G401 (cell line): ENCODE data around the gene SYK. TPM values are rescaled to one million over a fixed set of nuclear protein-coding genes. Genes with fewer than 3 reads are reported as not detected.
"Not testable (repeated sequence)": the region's sequence is repeated elsewhere in the genome, so short reads cannot be mapped to it uniquely, and the experiment has no call there.

Experiments used
- DNase-seq: peaks from one replicate; pipeline ENCODE4 v3.0.0-alpha.2; 2015; ENCODE audit warnings: low spot score
- in situ Hi-C: cut with HindIII; loops from 2 replicates; pipeline ENCODE4 v1.10.0; 2016; ENCODE audit warnings: low sequenced_read_pairs, mixed read lengths
- total RNA-seq: library from RNA; depleted of rRNA; stranded (reverse); fragments of >200 nt; shearing (Covaris generic); gene quantifications from 2 replicates; pipeline ENCODE4 v1.2.3, GENCODE V29; 2014

The SYK gene
- total RNA-seq, 1 experiment from 2014 or later = not detected

DNA sequence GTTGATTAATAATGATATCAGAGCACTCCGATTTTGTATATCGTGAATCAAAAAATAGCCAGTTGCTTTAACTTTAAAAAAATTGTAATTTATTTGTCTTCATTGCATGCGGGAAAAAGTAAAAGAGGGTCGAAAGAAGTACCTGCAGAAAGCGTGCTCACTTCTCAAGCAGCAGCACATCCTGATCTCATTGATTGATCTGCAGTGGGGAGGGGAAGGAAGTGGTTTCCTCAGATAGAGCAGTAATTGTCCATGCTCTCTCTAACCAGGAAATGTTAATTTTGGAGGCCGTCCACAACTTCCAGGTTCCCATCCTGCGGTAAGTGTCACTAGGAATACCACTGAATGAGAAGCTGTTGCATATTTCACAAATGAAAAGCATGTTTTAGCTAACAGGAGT, 63.2 kb downstream of the SYK start:
- in situ Hi-C loops = no loop called here
- no peak for DNase-seq

DNA sequence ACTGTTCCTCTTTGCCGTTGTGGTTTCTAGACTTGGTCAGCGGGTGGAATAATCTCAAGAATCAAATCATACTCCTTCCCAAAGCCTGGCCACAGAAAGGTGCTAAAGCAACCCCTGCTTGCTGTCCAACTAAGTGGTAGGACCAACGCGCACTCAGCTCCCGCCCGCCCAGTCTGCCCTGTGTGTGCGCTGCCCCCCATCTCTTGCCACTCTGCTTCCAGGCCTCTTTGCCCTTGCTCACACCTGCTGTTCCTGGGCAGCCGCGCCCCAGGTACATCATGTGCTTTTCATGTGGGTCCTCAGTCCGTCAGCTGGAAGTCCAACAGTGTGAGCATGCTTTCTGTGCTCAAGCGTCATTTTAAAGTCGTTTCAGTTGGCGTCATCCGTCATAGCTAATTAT, 65.5 kb downstream of the SYK start:
- in situ Hi-C loops = no loop called here
- no peak for DNase-seq

DNA sequence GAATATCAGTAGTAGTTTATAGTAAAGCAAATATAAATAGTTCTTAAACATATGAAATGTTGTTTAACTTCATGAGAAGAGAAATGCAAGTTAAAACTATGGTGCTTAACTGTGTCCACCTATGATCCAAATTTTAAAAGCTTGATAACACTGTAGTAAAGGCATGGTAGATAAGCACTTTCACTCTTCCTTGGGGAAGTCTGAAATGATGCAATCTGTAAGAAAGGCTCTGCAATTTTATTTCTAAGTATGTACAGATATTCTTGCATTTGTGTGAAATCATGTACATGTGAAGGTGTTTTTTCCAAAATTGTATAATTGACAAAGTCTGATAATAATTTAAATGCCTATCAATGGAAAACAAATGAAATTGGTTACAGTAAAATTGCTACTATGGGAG, 66.9 kb downstream of the SYK start:
- in situ Hi-C loops = no loop called here

DNA sequence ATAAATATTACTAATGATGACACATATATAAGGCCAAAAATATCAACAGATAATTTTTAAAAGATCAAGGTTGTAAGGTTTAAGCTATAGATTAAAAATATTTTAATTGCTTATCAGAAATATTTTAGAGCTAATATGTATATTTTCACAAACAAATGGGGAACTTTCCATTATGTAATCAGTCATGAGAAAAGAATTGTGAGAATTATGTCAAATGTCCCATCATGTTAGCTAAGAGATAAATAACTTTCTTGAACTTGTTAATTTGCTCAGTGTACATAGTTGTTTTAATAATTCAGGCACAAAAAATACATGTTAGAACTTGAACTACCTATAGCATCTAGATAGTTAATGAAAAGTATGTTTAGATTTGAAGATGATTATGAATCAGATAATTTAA, 67.7 kb downstream of the SYK start:
- in situ Hi-C loops = no loop called here
- no peak for DNase-seq

More for the DNA sequence above, 66.9 kb downstream of the SYK start:
- DNase-seq = no peak

DNA sequence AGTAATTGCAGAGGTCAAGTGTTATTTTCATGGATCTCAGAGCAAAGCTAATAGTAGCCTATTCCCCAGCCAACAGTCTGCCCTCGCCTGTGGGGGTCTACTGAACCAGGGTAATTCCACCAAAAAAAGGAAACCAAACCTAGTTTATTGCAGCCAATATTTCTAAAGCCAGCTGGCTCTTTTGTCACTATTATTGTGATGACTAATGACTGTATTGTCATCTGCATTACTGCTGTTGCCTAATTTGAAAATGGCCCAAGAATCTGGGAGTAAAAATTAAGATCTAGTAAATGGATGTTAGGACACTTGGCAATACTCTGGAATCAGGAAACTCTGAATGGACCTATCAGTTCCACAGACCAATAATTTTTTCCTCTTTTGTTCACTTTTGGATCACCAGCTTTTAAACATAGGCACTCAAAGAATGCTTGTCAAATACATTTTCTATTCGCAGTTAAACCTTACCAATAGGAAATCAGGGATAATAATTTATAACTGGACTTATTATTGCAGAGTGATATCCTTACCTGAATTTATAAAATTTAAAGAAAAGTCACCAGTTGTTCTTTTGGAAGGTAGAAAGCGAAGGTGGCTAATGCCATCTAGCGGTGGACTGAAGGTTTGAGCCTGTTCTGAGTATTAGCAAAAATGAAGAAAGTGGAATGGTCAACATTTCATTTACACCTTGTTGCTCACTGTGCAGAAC, 69.2 kb downstream of the SYK start:
- in situ Hi-C loops = no loop called here
- DNase-seq = peak; percentile 71

DNA sequence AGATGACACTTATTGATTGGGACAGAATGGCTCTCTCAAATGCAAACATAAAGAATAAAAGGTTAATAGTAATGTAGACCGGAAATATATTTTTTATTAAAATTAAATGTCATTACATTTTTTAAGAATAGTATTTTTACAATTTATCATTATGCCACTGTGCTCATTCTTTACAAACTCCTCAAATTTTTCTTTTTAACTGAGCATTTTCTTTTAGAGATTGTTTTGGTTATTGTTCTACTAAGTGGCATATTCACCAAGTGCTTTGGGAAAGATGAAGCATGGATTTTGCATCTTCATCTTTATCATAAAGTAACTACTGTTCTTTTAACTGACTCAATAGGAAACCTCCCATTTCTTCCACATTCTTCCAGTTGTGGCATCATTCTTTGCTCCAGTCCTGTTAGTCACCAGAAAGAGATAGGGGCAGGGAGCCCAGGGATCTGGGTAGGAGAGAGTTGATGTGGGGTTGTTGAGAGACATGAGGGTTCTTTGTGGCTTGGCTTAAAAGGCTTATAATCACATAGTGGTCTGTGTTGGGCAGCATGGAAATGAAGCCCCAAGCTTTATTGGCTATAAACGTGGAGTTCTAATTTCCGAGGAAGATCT, 69.8 kb downstream of the SYK start:
- in situ Hi-C loops = no loop called here
- peak; percentile 24 for DNase-seq

DNA sequence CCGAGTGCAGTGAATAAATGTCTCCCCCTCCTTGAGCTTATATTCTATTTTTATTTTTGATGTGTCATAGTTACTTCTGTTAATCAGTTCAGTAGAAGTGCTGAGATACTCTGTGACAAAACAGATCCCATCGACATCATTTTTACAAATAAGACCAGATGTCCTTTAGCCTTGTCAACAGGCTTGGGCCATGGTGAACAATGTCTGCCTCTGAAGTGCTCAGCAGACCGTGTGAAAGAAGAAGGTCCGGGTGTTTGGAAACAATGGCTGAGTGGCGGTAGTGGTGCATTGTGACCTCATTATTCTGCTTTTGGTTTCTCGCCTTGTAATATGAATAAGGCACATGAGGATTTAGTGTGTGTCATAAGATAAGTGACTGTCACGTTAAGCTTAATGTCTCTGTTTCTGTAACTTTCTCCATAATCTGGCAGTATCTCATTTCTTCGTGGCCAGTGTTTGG, 71.2 kb downstream of the SYK start:
- no peak for DNase-seq
- in situ Hi-C loops = no loop called here

DNA sequence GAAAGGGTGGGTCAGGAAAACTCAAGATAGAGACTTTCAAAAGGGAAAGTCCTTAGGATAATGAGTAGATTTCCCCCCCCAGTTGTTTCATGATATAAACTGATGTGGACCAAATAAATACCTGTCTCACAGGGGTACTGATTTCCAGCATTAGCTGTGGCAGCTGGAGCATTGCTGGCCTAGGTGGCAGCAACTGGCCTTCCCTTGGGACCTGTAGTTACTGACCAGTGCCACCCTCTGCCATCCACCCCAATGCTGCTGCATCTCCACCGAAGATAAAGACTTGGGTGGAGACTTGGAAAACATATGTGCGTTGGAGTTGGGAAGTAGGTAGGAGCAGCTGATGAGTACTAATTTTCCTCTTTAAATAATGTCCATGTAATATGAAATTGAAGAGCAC, 71.8 kb downstream of the SYK start:
- no peak for DNase-seq
- in situ Hi-C loops = no loop called here

DNA sequence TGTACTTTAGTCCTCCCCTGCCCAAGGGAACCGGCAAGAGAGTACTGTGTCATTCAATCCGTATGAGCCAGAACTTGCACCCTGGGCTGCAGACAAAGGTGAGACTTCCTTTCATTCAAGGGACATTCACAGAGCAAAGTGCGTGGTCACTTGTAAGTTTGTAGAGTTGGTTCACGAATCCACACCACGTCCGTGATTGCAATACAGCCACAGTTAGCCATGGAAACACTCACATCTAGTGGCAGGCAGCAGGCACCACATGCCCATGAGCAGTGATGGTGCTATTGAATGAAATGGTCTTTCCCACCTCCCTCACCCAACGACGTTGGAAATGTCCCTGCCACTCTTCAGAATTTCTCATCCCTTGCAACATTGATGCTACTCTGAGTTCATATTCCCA, 72.6 kb downstream of the SYK start:
- no peak for DNase-seq
- in situ Hi-C loops = no loop called here

DNA sequence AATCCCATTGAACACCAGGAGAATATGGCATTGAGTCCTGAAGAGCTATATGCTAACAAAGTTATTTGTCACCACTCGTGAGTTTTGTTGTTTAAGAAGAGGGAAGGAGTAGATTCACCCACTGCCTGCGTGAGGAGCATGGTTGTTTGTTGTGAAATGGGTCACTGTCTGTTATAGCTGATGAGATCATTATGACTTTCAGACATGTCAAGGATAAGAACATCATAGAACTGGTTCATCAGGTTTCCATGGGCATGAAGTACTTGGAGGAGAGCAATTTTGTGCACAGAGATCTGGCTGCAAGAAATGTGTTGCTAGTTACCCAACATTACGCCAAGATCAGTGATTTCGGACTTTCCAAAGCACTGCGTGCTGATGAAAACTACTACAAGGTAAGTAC, 76.9 kb downstream of the SYK start:
- DNase-seq = no peak
- in situ Hi-C loops = no loop called here

DNA sequence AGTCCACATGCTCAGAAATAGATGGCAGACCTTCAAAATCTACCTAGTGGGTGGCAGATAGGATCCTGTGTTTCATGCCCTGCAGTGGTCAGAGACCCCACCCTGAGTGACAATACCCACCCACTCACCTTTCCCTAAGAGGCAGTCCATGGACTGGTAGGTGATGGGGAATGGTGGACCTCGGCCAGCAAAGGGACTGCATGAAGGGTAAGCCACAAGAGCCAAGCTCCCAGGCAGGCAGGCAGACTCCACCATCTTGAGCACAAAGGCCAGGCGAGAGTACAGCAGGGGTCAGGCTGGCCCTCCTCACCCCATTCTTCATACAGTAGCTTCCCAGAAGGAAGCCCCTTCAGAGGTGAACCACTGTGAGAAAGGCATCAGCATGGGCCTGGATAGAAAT, 78.4 kb downstream of the SYK start:
- DNase-seq = no peak
- in situ Hi-C loops = no loop called here

DNA sequence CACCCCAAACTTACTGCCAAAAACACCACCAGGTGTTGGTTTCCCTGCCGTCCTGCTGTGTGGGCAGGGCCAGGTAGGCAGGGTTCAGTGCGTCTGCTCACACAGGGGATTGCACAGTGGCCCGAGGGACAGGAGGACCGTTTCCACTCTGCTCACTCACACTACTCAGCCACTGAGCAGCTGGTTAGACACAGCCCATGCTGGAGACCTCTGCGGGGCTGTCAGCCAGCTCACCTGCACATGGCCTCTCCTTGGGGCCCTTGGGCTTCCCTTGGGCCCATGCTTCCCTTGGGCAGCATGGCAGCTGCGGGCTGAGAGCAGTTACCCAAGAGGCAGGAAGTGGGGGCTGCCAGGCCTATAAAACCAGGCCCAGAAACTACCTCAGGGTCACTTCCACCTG, 79.0 kb downstream of the SYK start:
- in situ Hi-C loops = no loop called here
- DNase-seq = no peak

DNA sequence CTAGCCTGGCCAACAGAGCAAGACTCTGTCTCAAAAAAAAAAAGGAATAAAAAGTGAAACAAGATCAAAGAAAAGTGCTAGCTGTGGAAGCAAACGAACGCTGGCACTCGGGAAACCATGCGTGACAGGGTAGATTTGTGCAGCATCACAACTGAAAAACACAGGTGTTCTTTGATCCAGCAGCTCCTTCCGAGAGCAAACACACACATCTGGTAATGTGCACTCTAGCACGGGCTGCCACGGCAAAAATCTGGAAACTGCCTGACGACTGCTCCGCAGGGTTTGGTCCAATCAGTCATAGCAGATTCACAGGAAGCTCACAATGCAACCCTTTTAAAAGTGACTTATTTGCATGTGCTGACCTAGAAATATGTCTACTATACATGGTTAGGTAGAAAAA, 80.0 kb downstream of the SYK start:
- in situ Hi-C loops = no loop called here
- DNase-seq = no peak

DNA sequence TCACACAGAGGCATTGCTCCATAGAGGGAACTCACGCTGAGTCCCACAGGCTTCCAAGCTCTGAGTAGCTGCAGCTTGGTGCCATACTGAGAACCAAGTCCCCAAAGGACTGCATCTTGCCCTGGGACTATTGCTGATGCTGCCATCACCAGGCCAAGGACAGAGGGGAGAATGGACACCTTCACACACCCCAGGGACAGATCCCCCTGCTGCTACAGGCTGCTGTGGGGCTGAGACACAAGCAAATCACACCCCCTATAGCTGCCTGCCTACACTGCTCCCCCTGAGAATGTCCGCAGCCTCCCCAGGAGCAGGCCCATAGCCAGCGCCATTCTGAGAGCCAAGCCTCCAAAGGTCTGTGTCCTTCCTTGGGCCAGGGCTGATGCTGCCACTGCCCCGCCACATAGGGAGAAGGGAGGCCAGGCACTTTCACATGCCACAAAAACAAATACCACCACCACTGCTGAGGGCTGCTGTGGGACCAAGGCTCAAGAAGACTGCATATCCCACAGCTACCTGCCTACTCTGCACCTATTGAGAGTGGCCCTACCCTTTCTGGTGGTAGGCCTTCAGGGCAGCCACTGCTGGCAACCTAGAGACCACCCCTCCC, 81.5 kb downstream of the SYK start:
- DNase-seq = no peak
- in situ Hi-C loops = no loop called here

DNA sequence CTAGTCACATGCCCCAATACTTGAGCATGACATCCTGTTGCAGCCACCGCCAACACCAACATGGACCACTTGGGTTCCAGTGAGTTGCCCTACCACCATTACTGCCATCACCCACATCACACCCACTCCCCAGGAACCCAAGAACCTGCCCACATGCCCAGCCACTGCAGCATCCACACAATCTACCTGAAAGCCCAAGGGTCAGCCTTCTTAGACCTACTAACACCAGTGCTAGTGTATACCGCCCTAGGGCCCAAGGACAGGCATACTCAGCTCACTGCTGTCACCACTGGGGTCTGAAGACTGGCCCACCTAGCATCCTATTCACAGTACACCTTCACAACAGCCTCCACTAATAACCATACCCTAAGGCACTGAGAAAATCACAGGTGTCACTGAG, 82.0 kb downstream of the SYK start:
- in situ Hi-C loops = no loop called here

DNA sequence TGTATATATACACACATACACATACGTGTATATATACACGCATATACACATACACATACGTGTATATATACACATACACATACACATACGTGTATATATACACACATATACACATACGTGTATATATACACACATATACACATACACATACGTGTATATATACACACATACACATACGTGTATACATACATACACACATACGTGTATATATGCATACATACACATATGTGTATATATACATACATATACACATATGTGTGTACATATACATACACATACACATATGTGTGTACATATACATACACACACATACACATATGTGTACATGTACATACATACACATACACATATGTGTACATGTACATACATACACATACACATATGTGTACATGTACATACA, 82.6 kb downstream of the SYK start:
- in situ Hi-C loops = no loop called here
- DNase-seq = no peak

More for the DNA sequence above, 82.0 kb downstream of the SYK start:
- no peak for DNase-seq

DNA sequence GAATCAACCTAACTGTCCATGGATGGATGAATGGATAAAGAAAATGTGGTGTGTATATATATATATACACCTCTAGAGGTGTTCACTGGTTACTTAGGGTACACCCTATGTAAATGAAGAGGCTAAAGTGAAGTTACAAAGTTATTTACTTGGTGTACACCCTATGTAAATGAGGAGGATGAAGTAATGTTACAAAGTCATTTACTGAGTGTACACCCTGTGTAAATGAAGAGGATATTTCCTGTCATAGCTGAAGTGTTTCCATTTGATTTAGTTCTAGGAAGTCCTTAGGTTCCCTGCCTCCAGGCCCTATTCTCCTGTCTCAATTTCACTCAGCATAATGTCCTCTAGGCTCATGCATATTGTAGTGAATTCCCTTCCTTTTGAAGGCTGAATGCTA, 85.2 kb downstream of the SYK start:
- DNase-seq, in situ Hi-C loops: not testable (repeated sequence)

DNA sequence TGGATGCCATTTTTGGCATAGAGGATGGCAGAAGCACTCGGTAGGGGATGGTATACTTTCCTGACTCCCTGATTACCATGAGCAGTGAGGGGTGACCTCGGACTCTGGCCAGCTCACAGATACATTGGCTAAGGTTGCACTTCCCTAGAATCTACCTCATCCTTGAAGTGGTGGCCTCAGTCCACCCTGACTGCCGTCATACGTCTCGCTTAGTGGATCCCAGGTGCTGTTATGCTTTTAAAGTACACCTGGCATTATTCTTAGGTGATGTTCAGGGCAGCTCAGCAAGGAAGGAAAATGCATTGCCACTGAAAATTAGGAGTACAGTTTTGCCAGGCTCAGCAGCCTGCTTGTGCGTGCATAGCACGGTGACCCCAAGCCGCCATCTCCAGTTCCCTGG, 87.3 kb downstream of the SYK start:
- in situ Hi-C loops = no loop called here
- DNase-seq = no peak

DNA sequence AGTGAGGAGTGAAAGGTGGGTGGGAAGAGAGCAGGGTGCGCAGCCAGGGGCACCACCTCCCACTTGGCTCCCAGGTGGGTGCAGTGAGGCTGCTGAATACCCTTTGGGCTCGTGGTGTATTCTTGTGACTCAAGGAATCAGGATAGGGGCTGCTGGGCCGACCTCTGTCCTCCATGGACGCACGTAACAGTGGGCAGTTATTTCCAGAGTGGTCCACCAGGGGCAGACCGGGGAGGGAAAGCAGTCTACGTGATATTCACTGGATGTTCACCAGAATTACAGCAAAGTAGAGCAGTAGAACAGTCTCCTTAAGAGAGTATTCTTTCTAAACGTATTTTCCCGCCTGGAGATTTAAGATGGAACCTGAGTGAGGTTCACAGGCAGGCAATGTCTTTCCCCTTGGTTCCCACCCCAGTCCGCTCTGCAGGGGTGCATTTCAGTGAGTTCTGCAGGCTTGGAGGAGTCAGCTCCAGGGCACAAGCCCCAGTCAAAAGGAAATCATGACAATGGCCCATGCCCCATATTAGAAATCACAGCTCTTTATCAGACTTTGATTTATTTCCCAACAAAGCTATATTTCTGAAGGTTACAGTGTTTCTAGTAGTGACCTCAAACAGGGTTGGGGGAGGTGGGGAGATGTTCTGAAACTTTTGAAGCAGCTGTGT, 88.7 kb downstream of the SYK start:
- in situ Hi-C loops = no loop called here
- no peak for DNase-seq

DNA sequence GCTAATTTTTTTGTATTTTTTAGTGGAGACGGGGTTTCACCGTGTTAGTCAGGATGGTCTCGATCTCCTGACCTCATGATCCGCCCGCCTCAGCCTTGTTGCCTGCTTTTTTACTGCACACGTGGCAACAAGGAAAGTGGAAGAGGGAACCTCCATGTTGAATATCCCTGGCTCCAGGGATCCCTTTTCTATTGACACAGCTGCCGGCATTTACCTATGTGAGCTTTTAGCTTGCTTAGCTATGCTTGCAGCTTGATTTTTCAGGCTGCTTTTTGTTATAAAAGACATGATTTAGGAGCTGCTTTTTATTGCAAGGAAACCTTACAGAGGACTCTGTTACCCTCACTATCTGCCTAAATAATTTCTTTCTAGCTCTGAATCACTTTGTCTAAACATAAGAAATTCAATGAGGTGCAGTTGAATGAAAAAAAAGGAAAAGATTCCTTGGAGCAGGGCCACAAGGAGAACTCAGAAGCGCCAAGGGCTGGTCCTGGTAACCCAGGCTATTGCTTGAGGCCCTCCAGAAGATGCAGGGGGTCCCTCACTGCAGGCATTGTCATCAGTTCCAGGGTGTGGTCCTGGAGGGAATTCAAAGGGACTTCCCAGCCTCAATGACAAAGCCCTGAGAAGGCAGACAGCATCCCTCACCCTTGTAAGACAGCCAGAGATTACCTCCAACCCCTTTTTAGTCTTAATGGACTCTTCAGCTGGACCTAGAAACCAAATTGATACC, 89.9 kb downstream of the SYK start:
- in situ Hi-C loops = no loop called here

More for the DNA sequence above, 89.9 kb downstream of the SYK start:
- no peak for DNase-seq
